ENCODE data around the gene LEPR.
"Not testable (repeated sequence)": the region's sequence is repeated elsewhere in the genome, so short reads cannot be mapped to it uniquely, and the experiment has no call there.

Gene LEPR

DNA sequence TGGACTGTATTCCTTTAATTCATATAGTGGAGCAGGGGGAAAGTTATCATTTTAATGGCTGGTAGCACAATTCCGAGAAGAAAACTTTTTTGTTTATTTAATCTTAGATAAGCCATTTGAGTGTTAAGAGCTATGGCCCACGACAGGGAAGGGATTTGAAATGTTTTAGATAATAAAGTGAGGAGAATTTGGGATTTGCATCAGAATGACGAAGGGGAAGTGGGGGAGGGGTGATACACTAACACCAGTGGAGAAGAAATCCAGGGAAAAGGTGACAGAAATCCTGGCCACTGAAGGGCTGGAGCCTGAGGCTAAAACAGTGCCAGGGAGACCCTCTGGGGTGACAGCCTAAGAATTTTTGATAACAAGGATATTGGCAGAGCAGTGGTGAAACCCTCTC is 21.0 kb downstream of the LEPR start:
- no peak for DNase-seq

DNA sequence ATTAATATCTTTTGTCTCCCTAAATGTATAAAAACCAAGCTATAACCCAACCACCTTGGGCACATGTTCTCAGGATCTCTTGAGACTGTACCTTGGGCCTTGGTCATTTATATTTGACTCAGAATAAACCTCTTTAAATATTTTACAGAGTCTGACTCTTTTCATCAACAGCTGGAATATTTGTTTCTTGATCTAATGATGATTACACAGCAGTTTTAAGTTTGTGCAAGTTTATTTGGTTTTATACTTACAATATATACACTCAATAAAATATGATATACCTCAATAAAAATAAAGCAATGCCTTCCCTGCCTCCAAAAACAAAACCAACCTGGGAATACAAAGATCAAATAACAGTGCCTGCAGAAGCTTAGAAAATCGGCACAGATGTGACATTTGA is 22.0 kb downstream of the LEPR start:
- DNase-seq = no peak

DNA sequence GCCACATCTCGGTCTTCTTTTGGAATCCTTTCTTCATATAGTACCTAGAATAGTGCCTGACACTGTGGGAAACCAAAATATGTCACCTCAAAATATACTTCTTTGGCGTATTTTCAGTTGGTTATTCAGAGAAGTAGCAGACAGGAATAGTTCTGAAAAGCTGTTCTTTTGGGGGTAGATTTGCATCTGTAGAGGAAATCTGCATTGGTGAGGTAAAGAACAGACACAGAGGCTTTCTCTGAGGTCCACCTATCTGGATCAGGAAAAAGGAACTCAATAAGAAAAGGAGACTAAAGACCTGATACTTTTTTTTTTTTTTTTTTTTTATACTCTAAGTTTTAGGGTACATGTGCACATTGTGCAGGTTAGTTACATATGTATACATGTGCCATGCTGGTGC is 23.2 kb downstream of the LEPR start:
- DNase-seq = no peak

DNA sequence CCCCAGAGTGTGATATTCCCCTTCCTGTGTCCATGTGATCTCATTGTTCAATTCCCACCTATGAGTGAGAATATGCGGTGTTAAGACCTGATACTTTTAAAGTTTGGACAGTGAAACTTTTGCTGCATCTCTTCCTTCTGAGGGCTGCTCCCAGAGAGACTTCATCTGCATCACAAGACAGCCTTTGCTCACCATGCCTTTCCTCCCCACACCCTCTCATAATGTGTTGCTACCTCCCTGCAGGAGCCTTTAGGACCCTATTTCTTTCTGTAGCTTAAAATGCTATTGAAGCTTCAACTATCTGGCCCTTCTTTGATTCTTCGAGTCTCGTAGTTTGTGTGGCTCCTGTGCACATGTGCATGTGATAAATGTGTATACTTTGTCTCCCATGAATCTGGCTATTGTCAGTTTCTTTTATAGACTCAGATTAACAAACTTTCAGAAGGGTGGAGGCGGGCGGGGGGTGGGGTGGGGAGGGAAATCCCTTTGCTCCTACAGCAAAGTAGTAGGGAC is 23.7 kb downstream of the LEPR start:
- no peak for DNase-seq

DNA sequence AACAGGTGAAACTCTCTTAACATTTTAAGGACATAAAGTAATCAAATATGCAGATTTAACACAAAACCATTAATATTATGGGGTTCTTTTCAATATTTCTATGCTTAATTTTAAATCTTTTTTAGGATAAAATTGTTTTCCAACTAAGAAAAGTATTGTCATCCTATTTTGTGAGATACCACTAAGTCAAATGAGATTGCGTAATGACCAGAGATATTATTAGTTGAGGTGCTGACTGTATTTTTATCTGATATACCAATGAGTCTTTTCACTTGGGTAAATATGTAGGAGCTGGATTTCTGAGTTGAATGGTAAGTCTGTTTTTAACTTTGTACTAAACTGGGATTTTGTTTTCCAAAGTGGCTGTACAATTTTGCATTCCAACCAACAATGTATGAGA is 25.4 kb downstream of the LEPR start:
- DNase-seq = no peak

DNA sequence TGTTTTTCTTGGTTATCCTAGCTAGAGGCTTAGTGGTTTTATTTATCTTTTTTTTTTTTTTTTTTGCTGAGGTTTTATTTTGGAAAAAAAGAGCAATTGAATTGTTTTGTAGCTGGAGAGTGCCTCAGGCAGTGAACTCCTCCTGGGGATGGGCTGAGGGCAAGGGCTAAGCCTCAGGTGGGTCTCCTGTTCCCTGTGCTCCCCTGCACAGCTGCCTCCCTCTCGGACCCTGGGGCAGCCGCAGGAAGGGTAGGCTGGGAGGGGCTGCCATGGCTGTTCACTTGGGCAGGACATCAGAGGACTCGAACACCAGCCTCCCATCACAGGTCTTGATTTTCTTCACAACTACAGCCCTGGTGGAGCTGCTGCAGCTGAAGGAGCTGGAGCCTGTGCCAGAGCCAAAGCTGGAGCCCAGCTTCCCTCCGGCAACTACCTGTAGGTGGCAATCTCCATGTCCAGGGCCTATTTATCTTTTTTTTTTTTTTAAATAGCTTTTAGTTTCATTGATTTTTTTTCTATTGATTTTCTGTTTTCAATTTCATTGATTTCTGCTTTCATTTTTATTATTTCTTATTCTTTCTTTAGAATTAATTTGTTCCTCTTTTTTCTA is 28.9 kb downstream of the LEPR start:
- DNase-seq = no peak

DNA sequence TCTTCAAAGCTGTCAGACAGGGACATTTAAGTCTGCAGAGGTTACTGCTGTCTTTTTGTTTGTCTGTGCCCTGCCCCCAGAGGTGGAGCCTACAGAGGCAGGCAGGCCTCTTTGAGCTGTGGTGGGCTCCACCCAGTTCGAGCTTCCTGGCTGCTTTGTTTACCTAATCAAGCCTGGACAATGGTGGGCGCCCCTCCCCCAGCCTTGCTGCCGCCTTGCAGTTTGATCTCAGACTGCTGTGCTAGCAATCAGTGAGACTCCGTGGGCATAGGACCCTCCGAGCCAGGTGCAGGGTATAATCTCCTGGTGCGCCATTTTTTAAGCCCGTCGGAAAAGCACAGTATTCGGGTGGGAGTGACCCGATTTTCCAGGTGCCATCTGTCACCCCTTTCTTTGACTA is 35.2 kb downstream of the LEPR start:
- DNase-seq = not testable (repeated sequence)

DNA sequence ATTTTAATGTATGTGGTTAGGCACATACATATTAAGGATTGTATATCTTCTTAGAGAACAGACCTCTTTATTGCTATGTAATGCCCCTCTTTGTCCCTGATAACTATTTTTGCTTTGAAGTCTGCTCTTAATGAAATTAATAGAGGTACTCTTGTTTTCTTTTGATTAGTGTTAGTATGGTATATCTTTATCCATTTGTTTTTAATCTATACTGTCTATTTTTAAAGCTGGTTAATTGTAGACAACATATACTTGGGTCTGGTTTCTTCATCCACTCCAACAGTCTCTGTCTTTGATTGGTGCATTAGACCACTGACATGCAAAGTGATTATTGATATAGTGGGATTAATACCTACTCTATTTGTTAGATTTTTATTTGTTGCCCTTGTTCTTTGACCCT is 36.0 kb downstream of the LEPR start:
- DNase-seq = no peak

DNA sequence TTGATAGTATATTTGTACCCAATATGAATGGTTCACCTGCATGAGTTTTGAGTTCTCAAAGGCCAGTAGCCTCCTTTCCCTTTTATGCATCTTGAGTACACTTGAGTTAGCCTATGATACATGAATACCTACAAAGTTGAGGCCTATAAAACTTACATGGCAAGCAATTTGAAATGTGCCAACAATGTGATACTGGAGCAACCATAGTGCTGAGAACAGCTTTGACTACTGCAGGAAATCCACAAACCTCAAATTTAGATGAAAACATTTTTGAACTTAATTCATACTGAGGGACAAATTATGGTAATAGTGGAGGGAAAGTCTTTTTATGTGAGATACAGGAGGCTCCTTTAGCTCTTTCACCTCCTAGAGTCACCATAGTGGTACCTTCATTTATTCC is 37.4 kb downstream of the LEPR start:
- no peak for DNase-seq

DNA sequence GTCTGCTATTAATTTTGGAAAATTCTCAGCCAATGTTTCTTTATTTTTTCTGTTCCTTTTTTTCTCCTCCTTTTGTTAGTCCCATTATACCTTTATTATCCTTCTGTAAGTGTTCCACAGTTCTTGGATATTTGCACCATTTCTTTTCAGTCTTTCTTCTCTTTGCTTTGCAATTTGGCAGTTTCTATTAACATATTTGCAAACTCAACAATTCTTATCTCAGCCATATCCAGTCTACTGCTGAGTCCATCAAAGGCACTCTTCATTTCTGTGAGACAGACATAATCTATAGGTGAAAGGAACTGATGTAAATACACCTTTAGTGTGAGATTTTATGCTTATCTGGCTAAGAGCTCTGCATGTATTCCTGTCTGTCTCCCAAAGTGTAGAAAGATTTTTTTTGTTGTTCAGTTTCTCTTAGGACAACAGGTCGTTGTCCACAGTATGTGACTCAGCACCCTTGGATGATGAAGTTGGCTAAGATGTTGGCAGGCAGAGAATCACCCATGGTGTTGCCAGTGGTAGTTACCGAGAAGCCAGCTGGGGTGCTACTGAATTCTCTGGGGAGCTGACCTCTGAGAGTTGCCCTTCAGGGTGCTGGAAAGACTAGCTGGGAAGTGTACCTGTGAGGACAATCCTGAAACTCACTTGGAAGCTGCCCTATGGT is 38.4 kb downstream of the LEPR start:
- DNase-seq = no peak

DNA sequence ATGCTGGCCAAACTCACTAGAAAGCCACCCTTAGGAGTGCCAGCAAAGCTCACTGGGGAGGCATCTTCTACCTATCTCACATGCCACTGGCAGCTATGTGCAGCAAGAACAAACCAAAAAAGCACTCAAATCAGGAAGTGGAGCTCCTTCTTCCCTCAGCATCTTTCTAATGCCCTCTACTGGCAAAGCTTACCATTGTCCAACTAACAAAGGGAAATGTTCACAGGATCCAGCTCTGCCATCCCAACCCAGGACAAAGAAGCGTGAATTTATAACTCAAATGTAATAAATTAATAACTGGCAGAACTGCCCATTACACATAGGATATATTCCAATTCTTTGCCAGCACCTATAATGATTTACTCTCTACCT is 38.9 kb downstream of the LEPR start:
- no peak for DNase-seq

DNA sequence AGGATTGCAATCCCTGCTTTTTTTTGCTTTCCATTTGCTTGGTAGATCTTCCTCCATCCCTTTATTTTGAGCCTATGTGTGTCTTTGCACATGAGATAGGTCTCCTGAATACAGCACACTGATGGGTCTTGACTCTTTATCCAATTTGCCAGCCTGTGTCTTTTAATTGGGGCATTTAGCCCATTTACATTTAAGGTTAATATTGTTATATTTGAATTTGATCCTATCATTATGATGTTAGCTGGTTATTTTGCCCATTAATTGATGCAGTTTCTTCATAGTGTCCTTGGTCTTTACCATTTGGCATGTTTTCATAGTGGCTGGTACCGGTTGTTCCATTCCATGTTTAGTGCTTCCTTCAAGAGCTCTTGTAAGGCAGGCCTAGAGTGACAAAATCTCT is 45.4 kb downstream of the LEPR start:
- not testable (repeated sequence) for DNase-seq

DNA sequence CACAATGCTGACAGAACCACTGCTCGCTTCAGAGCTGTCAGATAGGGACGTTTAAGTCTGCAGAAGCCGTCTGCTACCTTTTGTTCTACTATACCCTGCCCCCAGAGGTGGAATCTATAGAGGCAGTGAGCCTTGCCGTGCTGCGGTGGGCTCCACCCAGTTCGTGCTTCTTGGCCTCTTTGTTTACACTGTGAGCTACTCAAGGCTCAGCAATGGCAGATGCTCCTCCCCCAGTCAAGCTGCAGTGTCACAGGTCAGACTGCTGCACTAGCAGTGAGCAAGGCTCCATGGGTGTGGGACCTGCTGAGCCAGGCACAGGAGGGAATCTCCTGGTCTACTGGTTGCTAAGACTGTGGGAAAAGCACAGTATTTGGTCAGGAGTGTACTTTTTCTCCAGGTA is 47.1 kb downstream of the LEPR start:
- DNase-seq = no peak

DNA sequence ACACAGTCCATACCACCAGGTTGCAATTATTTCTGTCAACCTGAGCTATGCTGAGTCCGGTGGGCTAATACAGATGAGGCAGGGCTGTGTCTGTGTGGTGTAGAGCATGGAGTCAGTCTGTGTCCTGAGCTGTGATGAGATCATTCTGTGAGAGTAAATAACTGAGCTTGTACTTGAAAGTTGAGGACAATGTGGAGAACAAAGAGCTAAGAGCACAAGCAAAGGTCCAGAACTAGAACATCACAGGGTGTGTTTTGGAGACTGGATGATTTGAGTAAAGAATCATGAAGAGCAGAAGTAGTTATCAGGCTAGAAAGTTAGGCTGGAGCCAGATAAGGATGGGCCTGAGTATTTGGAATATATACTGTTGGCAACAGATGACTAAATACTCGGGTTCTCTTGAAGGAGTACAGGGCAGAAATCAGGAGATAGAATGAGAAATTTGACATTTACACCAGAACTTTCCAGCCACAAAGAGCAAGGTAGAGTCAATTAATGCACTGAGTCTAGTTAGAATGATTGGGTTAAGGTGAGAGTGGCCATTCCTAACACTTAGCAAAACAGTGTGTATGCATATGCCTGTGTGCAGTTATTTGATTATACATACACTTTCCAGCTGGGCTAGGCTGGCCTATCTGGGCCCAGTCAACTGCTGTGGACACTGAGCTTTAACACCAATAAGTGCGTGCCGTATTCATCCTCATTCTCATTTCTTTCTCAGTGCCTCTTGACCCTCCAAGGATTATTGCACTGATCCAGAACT is 48.8 kb downstream of the LEPR start:
- no peak for DNase-seq

DNA sequence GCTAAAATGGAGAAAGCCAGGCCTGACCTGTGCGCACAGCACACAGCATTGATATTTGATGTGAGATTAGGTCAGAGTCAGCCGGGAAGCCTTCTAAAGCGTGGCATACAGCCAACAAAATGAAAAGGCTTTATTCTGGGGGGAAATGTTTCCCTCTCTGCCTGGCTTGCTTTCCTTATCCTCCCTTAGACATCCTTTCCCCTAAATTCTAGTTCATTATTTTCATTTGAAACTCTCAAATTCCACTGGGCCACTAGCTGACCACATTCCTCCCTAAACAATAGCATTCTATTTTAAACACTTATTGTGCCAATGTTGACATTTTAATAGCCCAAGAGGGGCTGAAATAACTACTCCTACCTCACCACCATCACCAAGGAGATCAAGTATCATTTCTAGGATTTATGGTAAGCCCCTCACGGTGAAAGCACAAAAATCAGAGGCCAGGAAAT is 49.4 kb downstream of the LEPR start:
- no peak for DNase-seq

All from CD4-positive, alpha-beta T cell treated with Interleukin-6 for 4 hours (primary cell).